Suprapubic skin (tissue), 4 donors: Measurements from ENCODE around the gene BAIAP2. TPM values are rescaled to one million over a fixed set of nuclear protein-coding genes. Genes with fewer than 3 reads are reported as not detected.
A peak's percentile ranks its signal among the peaks of the same experiment; 100 is the strongest.

ENCODE experiments used
- DNase-seq, 2 donors: peaks; one replicate each; pipeline ENCODE4 v3.0.0-alpha.2; 2019; ENCODE audit warnings: low spot score in 2 of 2
- H3K27ac ChIP-seq: fragments of 200-600 bp; sonication (generic); one replicate; pipeline ENCODE4 v1.5.1; 2019
- H3K27me3 ChIP-seq: fragments of 200-600 bp; sonication (generic); one replicate; pipeline ENCODE4 v1.5.1; 2019
- H3K36me3 ChIP-seq: fragments of 200-600 bp; sonication (generic); one replicate; pipeline ENCODE4 v1.5.1; 2019
- H3K4me1 ChIP-seq: fragments of 200-600 bp; sonication (generic); one replicate; pipeline ENCODE4 v1.5.1; 2019
- H3K4me3 ChIP-seq: fragments of 200-600 bp; sonication (generic); one replicate; pipeline ENCODE4 v1.5.1; 2019; ENCODE audit warnings: mild to moderate bottlenecking
- H3K9me3 ChIP-seq: fragments of 200-600 bp; sonication (generic); one replicate; pipeline ENCODE4 v1.5.1; 2019
- EP300 ChIP-seq: sonication (generic); formaldehyde crosslinking; IDR thresholded peaks from one replicate; pipeline ENCODE4 v1.6.1; 2017; ENCODE audit warnings: antibody characterized with exemption
- POLR2A ChIP-seq, 2 donors: fragments of 450-650 bp; IDR thresholded peaks; one replicate each; pipeline ENCODE4 v1.6.1; 2017; ENCODE audit warnings: antibody characterized with exemption in 2 of 2, mild to moderate bottlenecking in 2 of 2, moderate library complexity in 2 of 2
- POLR2AphosphoS5 ChIP-seq, 3 donors: sonication (generic); formaldehyde crosslinking; IDR thresholded peaks; one replicate each; pipeline ENCODE4 v1.6.1; 2017; ENCODE audit warnings: antibody characterized with exemption in 3 of 3
- WGBS: methylation state at CpG from one replicate; pipeline ENCODE4 v1.1.5; 2018; 5-methylcytosine and 5-hydroxymethylcytosine counted together
- total RNA-seq, 4 donors: library from RNA; depleted of rRNA; stranded (reverse); fragments of >200 nt; gene quantifications; one replicate each; pipeline ENCODE4 v1.1.0, GENCODE V29; 2016
- TF ChIP-seq, protein P1 (sequence below), 2 donors: fragments of 200-600 bp in 1 of 2; fragments of 450-650 bp in 1 of 2; sonication (generic) in 1 of 2; IDR thresholded peaks; one replicate each; pipeline ENCODE4 v1.5.1; 2016 to 2019; ENCODE audit warnings: antibody characterized with exemption in 2 of 2, mild to moderate bottlenecking in 1 of 2, moderate library complexity in 1 of 2

The BAIAP2 gene
- total RNA-seq, 4 donors from 2014 or later = 214 to 283 (median 260) TPM

DNA sequence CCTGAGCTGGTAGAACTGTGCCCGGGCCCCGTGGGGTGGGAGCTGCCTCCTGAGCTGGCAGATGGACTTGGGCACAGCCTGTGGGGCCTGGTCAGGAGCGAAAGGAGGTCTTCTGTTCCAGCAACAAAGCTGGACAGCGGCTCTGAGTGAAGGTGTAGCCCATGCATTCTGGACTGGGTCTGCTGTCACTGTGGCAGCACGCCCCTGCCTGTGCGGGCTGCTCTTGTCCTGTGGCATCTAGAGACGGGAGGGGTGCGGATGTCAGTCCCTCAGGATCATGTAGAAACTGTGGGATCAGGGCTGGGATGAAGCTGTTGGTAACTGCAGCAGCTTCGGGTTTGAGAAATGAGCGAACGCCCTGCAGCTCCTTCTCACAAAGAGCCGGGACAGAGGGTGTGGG, 19.4 kb downstream of the BAIAP2 start:
- Histone ChIP-seq H3K4me3 (no peak overlapping the region), H3K27me3 (no peaks in the 10 kb centered on the region), H3K36me3 (peaks cover 10% of the 10 kb centered on the region), H3K4me1 (peaks cover 95% of the 10 kb centered on the region), H3K9me3 (no peaks in the 10 kb centered on the region), H3K27ac (no peak overlapping the region)
- 68% methylated on average over 6 of the region's 12 CpGs for WGBS
- no peak for TF ChIP-seq EP300
- TF ChIP-seq POLR2AphosphoS5 (IDR thresholded peaks at IDR 0.05) = no peak
- no peak for TF ChIP-seq POLR2A (IDR thresholded peaks at IDR 0.05)
- TF ChIP-seq, protein P1, sequence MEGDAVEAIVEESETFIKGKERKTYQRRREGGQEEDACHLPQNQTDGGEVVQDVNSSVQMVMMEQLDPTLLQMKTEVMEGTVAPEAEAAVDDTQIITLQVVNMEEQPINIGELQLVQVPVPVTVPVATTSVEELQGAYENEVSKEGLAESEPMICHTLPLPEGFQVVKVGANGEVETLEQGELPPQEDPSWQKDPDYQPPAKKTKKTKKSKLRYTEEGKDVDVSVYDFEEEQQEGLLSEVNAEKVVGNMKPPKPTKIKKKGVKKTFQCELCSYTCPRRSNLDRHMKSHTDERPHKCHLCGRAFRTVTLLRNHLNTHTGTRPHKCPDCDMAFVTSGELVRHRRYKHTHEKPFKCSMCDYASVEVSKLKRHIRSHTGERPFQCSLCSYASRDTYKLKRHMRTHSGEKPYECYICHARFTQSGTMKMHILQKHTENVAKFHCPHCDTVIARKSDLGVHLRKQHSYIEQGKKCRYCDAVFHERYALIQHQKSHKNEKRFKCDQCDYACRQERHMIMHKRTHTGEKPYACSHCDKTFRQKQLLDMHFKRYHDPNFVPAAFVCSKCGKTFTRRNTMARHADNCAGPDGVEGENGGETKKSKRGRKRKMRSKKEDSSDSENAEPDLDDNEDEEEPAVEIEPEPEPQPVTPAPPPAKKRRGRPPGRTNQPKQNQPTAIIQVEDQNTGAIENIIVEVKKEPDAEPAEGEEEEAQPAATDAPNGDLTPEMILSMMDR (IDR thresholded peaks at IDR 0.05) = no peak
- no peak for DNase-seq

DNA sequence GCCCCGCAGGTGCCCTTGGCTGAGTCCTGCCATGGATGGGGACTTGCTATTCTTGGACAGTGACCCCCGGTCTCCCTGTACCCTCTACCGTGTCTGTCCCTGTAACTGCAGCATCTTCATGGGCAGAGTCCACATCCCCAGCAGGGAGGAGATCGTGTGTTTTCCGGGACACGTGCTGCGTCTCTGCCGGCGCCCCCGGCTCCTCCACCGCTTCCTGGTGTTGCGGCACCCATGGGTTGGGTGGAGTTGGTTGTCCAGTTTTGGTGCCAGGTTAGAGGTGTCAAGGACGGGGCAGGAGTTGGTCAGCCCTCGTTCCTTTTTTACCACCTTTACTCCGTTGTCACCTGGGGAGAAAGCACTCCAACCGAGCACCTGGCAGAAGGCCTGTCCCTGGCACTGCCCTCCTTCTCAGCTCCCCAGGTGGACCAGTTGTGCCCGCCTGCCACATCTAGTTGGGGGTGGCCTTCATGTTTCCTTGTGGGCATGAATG, 20.0 kb downstream of the BAIAP2 start:
- H3K27me3 ChIP-seq = no peaks in the 10 kb centered on the region
- no peak for TF ChIP-seq POLR2A (IDR thresholded peaks at IDR 0.05)
- no peak for TF ChIP-seq EP300
- TF ChIP-seq, protein P1 (IDR thresholded peaks at IDR 0.05) = no peak
- TF ChIP-seq POLR2AphosphoS5 (IDR thresholded peaks at IDR 0.05) = no peak
- H3K27ac ChIP-seq = no peak overlapping the region
- WGBS = 70% methylated on average over 17 of the region's 17 CpGs
- no peaks in the 10 kb centered on the region for H3K9me3 ChIP-seq
- H3K36me3 ChIP-seq = peaks cover 16% of the 10 kb centered on the region
- peaks cover 95% of the 10 kb centered on the region for H3K4me1 ChIP-seq
- DNase-seq = no peak
- H3K4me3 ChIP-seq = no peak overlapping the region

DNA sequence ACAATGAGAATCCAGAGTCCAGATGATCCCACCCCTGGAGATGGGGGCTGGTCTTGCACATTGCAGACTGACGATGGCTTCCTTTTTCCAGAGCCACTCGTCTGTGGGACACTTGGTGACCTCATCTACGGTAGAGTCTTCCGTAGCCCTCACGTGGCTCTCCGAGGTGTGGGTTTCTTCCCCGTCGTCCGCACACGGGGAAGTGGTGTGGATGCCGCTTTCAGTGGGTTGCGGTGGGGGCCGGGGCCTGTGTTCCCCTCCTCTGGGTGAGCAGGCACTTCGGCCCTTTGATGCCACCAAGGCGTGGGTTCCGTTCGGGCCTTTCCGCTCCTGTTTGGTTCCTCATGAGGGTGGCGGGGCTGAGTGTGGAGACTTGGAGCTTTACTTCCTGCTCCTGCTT, 21.4 kb downstream of the BAIAP2 start:
- TF ChIP-seq POLR2AphosphoS5 (IDR thresholded peaks at IDR 0.05) (no peak), EP300 (no peak), POLR2A (IDR thresholded peaks at IDR 0.05) (no peak)
- TF ChIP-seq, protein P1 (IDR thresholded peaks at IDR 0.05) = no peak
- Histone ChIP-seq H3K4me3 (no peak overlapping the region), H3K27me3 (no peaks in the 10 kb centered on the region), H3K27ac (peak overlapping the region; percentile 94), H3K9me3 (no peaks in the 10 kb centered on the region), H3K4me1 (peaks cover 91% of the 10 kb centered on the region), H3K36me3 (peaks cover 17% of the 10 kb centered on the region)
- 86% methylated on average over 19 of the region's 19 CpGs for WGBS
- DNase-seq = no peak

DNA sequence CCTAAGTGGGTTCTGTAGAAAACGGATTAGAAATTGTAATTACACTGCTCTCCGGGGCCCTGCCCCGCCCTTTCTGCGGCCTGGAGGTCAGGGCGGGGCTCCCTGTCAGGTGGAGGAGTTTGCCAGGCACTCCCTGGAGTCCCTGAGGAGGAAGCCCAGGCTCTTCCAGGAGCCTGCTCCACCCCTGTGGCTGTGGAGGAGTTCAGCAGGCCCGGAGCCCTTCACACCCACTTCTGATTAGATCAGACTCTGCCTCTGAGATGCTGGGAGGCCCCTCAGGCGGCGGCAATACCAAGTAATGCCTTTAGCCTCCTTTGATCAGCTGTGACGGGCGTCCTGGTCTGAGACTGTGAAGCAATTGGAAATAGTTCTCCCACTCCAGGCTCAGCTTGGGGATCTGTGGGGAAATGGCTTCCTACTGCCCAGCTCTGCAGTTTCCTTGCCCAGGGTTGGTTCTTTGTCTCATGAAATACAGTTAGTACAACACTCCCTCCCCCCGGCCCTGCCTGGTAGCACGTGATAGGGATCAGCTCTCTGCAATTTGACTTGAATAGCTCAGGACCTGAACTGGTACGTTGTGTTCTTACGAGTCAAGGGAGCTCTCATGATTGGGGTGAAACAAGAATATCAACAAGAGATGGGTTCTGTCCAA, 22.3 kb downstream of the BAIAP2 start:
- Histone ChIP-seq H3K4me1 (peaks cover 85% of the 10 kb centered on the region), H3K9me3 (no peaks in the 10 kb centered on the region), H3K27me3 (no peaks in the 10 kb centered on the region), H3K36me3 (peaks cover 21% of the 10 kb centered on the region), H3K27ac (peak overlapping the region; percentile 94), H3K4me3 (peak overlapping the region; percentile 17)
- TF ChIP-seq, protein P1 (IDR thresholded peaks at IDR 0.05) = no peak
- TF ChIP-seq POLR2A (IDR thresholded peaks at IDR 0.05) (no peak), EP300 (no peak), POLR2AphosphoS5 (IDR thresholded peaks at IDR 0.05) (peak in 2 of 3 donors; percentile 54 to 80)
- DNase-seq = peak in 1 of 2 donors; percentile 89
- WGBS = 45% methylated on average over 13 of the region's 14 CpGs

DNA sequence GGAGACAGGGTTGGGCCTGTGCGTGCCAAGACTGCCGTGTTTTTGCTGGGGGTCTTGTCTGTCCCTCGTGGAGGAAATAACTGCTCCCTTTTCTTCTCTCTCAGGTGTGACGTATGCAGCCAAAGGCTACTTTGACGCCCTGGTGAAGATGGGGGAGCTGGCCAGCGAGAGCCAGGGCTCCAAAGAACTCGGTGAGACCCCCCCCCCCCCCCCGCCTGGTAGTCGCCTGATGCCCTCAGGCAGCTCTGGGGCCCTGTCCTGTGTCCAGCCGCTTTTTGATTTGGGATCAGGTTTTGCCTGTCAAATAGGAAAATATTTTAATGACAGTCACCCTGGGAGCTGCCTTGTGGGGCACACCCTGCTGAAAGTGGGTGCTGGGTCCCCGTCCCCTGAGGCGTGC, 22.8 kb downstream of the BAIAP2 start:
- 53% methylated on average over 12 of the region's 12 CpGs for WGBS
- TF ChIP-seq, protein P1 (IDR thresholded peaks at IDR 0.05) = no peak
- TF ChIP-seq EP300 (no peak), POLR2AphosphoS5 (IDR thresholded peaks at IDR 0.05) (no peak), POLR2A (IDR thresholded peaks at IDR 0.05) (no peak)
- H3K4me3 ChIP-seq = peak overlapping the region; percentile 17

More for the DNA sequence above, 22.8 kb downstream of the BAIAP2 start:
- H3K27ac ChIP-seq = peak overlapping the region; percentile 94
- DNase-seq = no peak
- H3K36me3 ChIP-seq = peaks cover 21% of the 10 kb centered on the region
- H3K27me3 ChIP-seq = no peaks in the 10 kb centered on the region
- peaks cover 83% of the 10 kb centered on the region for H3K4me1 ChIP-seq
- no peaks in the 10 kb centered on the region for H3K9me3 ChIP-seq
